IMR-90 (cell line): ENCODE data around the gene RNU6-1. TPM values are rescaled to one million over a fixed set of nuclear protein-coding genes. Genes with fewer than 3 reads are reported as not detected.
A peak's percentile ranks its signal among the peaks of the same experiment; 100 is the strongest.

Experiments
- ATAC-seq: fragments of 200-7000 bp; cut with Tn5 transposase; 2 replicates; pipeline ENCODE4 v1.9.1; 2020; ENCODE audit warnings: low read depth, mild to moderate bottlenecking, moderate library complexity
- BruUV-seq: library from RNA; stranded (reverse); fragments of 400-500 nt; replicated peaks from 2 replicates; lab custom pipeline; 2021; lab: Mats Ljungman, UMichigan
- CTCF ChIA-PET: fragments of 300-600 bp; formaldehyde crosslinking; extraction: SDS; loops from one replicate; lab custom pipeline; 2021; ENCODE audit warnings: antibody characterized with exemption; lab: Yijun Ruan, JAX
- POLR2A ChIA-PET: fragments of 300-600 bp; sonication (Branson Sonifier 250); formaldehyde crosslinking; loops from one replicate; lab custom pipeline; 2022; ENCODE audit warnings: antibody characterized with exemption; ENCODE audit not compliant: unreplicated experiment; lab: Charles Lee
- DNase-seq: peaks from one replicate; pipeline ENCODE4 v3.0.0; 2013
- H2AFZ ChIP-seq: replicated peaks from 2 replicates; pipeline ENCODE3; 2013; ENCODE audit warnings: low read length, mild to moderate bottlenecking; ENCODE audit not compliant: poor library complexity
- H2AK5ac ChIP-seq: 2 replicates; pipeline ENCODE4 v1.6.1; 2013; ENCODE audit warnings: low read depth, low read length, inconsistent platforms
- H2AK9ac ChIP-seq: replicated peaks from 2 replicates; pipeline ENCODE3; 2013; ENCODE audit warnings: mild to moderate bottlenecking, low read depth, low read length, moderate library complexity; ENCODE audit not compliant: poor library complexity
- H2BK120ac ChIP-seq: 2 replicates; pipeline ENCODE4 v1.6.1; 2013; ENCODE audit warnings: low read depth, low read length, inconsistent platforms
- H2BK15ac ChIP-seq: 3 replicates; pipeline ENCODE4 v1.6.1; 2013; ENCODE audit warnings: low read depth, low read length, inconsistent platforms
- H2BK20ac ChIP-seq: 2 replicates; pipeline ENCODE4 v1.6.1; 2013; ENCODE audit warnings: low read depth, mild to moderate bottlenecking, inconsistent platforms, low read length, moderate library complexity
- H2BK5ac ChIP-seq: 2 replicates; pipeline ENCODE4 v1.6.1; 2013; ENCODE audit warnings: mild to moderate bottlenecking, low read depth, low read length, inconsistent platforms; ENCODE audit not compliant: poor library complexity, severe bottlenecking
- H3K14ac ChIP-seq: replicated peaks from 2 replicates; pipeline ENCODE4 v1.6.1; 2013; ENCODE audit warnings: low read depth, low read length, inconsistent platforms
- H3K18ac ChIP-seq: 2 replicates; pipeline ENCODE4 v1.6.1; 2013; ENCODE audit warnings: low read depth, low read length, control low read depth
- H3K23ac ChIP-seq: 2 replicates; pipeline ENCODE4 v1.6.1; 2013; ENCODE audit warnings: low read depth, low read length, inconsistent platforms
- H3K27ac ChIP-seq: 2 replicates; pipeline ENCODE4 v1.5.1; 2013; ENCODE audit warnings: mild to moderate bottlenecking, control low read depth, low read length; ENCODE audit not compliant: insufficient read depth
- H3K27me3 ChIP-seq: 2 replicates; pipeline ENCODE4 v1.6.1; 2013; ENCODE audit warnings: low read length; ENCODE audit not compliant: control insufficient read depth, insufficient read depth
- H3K36me3 ChIP-seq: 2 replicates; pipeline ENCODE4 v1.6.1; 2013; ENCODE audit warnings: low read length, mixed read lengths; ENCODE audit not compliant: control insufficient read depth, insufficient read depth
- H3K4ac ChIP-seq: 2 replicates; pipeline ENCODE4 v1.6.1; 2013; ENCODE audit warnings: low read depth, low read length, inconsistent platforms
- H3K4me1 ChIP-seq: 2 replicates; pipeline ENCODE4 v1.6.1; 2013; ENCODE audit warnings: low read length, mixed read lengths; ENCODE audit not compliant: control insufficient read depth, insufficient read depth
- H3K4me2 ChIP-seq: 2 replicates; pipeline ENCODE4 v1.6.1; 2013; ENCODE audit warnings: low read depth, mild to moderate bottlenecking, control low read depth, low read length, moderate library complexity
- H3K4me3 ChIP-seq: 2 replicates; pipeline ENCODE4 v1.5.1; 2013; ENCODE audit warnings: low read depth, mild to moderate bottlenecking, control low read depth, low read length, moderate library complexity; ENCODE audit not compliant: insufficient read depth
- H3K56ac ChIP-seq: 2 replicates; pipeline ENCODE4 v1.6.1; 2013; ENCODE audit warnings: low read length, inconsistent platforms; ENCODE audit not compliant: insufficient read depth; ENCODE audit errors: extremely low read depth
- H3K79me1 ChIP-seq, 2 experiments: 2 replicates each; pipeline ENCODE4 v1.6.1; 2013; ENCODE audit warnings: low read length in 2 of 2, inconsistent platforms in 1 of 2, low read depth in 1 of 2
- H3K9ac ChIP-seq: 2 replicates; pipeline ENCODE4 v1.6.1; 2013; ENCODE audit warnings: low read depth, low read length, control low read depth
- H3K9me1 ChIP-seq: 2 replicates; pipeline ENCODE4 v1.6.1; 2013; ENCODE audit warnings: low read length, inconsistent platforms; ENCODE audit not compliant: insufficient read depth
- H3K9me3 ChIP-seq: 2 replicates; pipeline ENCODE4 v1.6.1; 2013; ENCODE audit warnings: low read length; ENCODE audit not compliant: control insufficient read depth, insufficient read depth
- H4K20me1 ChIP-seq: 2 replicates; pipeline ENCODE4 v1.6.1; 2013; ENCODE audit warnings: low read length, inconsistent platforms; ENCODE audit not compliant: insufficient read depth
- H4K5ac ChIP-seq: 2 replicates; pipeline ENCODE4 v1.6.1; 2013; ENCODE audit warnings: mild to moderate bottlenecking, low read depth, low read length, control low read depth
- H4K8ac ChIP-seq, 2 experiments: 2 replicates each; pipeline ENCODE4 v1.6.1; 2013; ENCODE audit warnings: low read depth in 2 of 2, low read length in 2 of 2, control low read depth in 1 of 2, inconsistent platforms in 1 of 2
- H4K91ac ChIP-seq: 2 replicates; pipeline ENCODE4 v1.6.1; 2013; ENCODE audit warnings: low read depth, low read length, inconsistent platforms; ENCODE audit not compliant: insufficient read depth
- BHLHE40 ChIP-seq: fragments of 150-350 bp; IDR thresholded peaks from 2 replicates; pipeline ENCODE4 v1.6.1; 2016; ENCODE audit warnings: mild to moderate bottlenecking, low read depth, low read length
- CEBPB ChIP-seq: IDR thresholded peaks from 2 replicates; pipeline ENCODE4 v1.6.1; 2012; ENCODE audit warnings: low read depth, low read length, improper control_type of control experiment
- MXI1 ChIP-seq: IDR thresholded peaks from 2 replicates; pipeline ENCODE4 v1.6.1; 2012; ENCODE audit warnings: low read depth, mild to moderate bottlenecking, low read length, moderate library complexity, borderline replicate concordance
- NFE2L2 ChIP-seq: fragments of 150-350 bp; IDR thresholded peaks from 2 replicates; pipeline ENCODE4 v1.6.1; 2016; ENCODE audit warnings: low read depth, mild to moderate bottlenecking, low read length
- POLR2A ChIP-seq: IDR thresholded peaks from 2 replicates; pipeline ENCODE4 v1.6.1; 2012; ENCODE audit warnings: mild to moderate bottlenecking, low read depth, low read length
- WGBS, 2 experiments: methylation state at CpG; one replicate each; pipeline versions ENCODE4 v1.1.5 to v1.1.7; 2013; ENCODE audit warnings: missing lambda C conversion rate in 2 of 2; ENCODE audit not compliant: insufficient read length in 1 of 2; ENCODE audit errors: extremely low coverage in 2 of 2; 5-methylcytosine and 5-hydroxymethylcytosine counted together
- dilution Hi-C: fragments of 300-500 bp; cut with HindIII; formaldehyde crosslinking; loops from one replicate; pipeline ENCODE4 v1.14.3; 2018; ENCODE audit warnings: low sequenced_read_pairs; ENCODE audit not compliant: unreplicated experiment
- in situ Hi-C: fragments of 300-500 bp; cut with MboI; formaldehyde crosslinking; loops from 3 replicates; pipeline ENCODE4 v1.14.3; 2019; ENCODE audit warnings: low sequenced_read_pairs, inconsistent platforms, mixed read lengths
- intact Hi-C: fragments of 100-400 bp; cut with micrococcal nuclease; formaldehyde crosslinking; loops from 2 replicates; pipeline ENCODE4 v1.10.0; 2022
- polyA plus RNA-seq, 3 experiments: library from polyadenylated mRNA; depleted of rRNA; stranded (reverse); fragments of >200 nt; gene quantifications; 2 replicates each; pipeline ENCODE4 v1.2.3, GENCODE V29; 2012; ENCODE audit warnings: low replicate concordance in 1 of 3
- total RNA-seq: library from RNA; depleted of rRNA; stranded (reverse); fragments of >200 nt; gene quantifications from 2 replicates; pipeline ENCODE4 v1.2.3, GENCODE V29; 2012
- TF ChIP-seq, protein P1 (sequence below): fragments of 150-350 bp; IDR thresholded peaks from 2 replicates; pipeline ENCODE4 v1.6.1; 2017; ENCODE audit warnings: mild to moderate bottlenecking, antibody characterized with exemption, low read length, low read depth

The RNU6-1 gene
- total and polyA plus RNA-seq, 2 of the 4 experiments (the other 2 are of a cell fraction) = not detected

- ChIA-PET CTCF (no interaction called here), POLR2A (no interaction called here)
- DNase-seq = peak; percentile 51
- in situ Hi-C loops = no loop called here
- H3K4me3 ChIP-seq = no peak overlapping the region
- no peak overlapping the region for H3K9ac ChIP-seq
- H2AFZ ChIP-seq = no peak overlapping the region
- H2BK120ac ChIP-seq = no peak overlapping the region
- H3K9me1 ChIP-seq = no peaks in the 10 kb centered on the region; the same call in 1 of the 2 replicates
- H2BK20ac ChIP-seq = no peak overlapping the region
- H3K79me1 ChIP-seq = no peaks in the 10 kb centered on the region; a peak in 1 of 4 replicates
- H2BK5ac ChIP-seq = no peak overlapping the region
- no peak overlapping the region for H4K8ac ChIP-seq
- no peak overlapping the region for H4K91ac ChIP-seq
- no TSS peak for BruUV-seq
- no peak overlapping the region for H3K14ac ChIP-seq
- H3K56ac ChIP-seq = no peak overlapping the region
- ATAC-seq = peak; percentile 89
- no peaks in the 10 kb centered on the region for H3K36me3 ChIP-seq
- intact Hi-C loops = no loop called here
- H4K20me1 ChIP-seq = peaks cover 28% of the 10 kb centered on the region
- no peak overlapping the region for H3K4ac ChIP-seq
- H3K27me3 ChIP-seq = peaks cover 83% of the 10 kb centered on the region
- no peak overlapping the region for H2AK9ac ChIP-seq
- H3K23ac ChIP-seq = no peak overlapping the region; the same call in 1 of the 2 replicates
- peaks cover 16% of the 10 kb centered on the region; the same call in 1 of the 2 replicates for H3K9me3 ChIP-seq
- H3K18ac ChIP-seq = no peak overlapping the region
- TF ChIP-seq NFE2L2 = no peak
- peak; percentile 75 for TF ChIP-seq MXI1
- TF ChIP-seq CEBPB = no peak
- TF ChIP-seq, protein P1, sequence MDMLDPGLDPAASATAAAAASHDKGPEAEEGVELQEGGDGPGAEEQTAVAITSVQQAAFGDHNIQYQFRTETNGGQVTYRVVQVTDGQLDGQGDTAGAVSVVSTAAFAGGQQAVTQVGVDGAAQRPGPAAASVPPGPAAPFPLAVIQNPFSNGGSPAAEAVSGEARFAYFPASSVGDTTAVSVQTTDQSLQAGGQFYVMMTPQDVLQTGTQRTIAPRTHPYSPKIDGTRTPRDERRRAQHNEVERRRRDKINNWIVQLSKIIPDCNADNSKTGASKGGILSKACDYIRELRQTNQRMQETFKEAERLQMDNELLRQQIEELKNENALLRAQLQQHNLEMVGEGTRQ = no peak
- no peak for TF ChIP-seq BHLHE40
- TF ChIP-seq POLR2A = no peak
- H3K27ac ChIP-seq = no peak overlapping the region
- dilution Hi-C loops = no loop called here
- 0% methylated on average over 8 of the region's 39 CpGs; no CpG with 5 or more reads in 1 of the 2 experiments for WGBS, 2 experiments
- no peak overlapping the region for H2AK5ac ChIP-seq
- no peak overlapping the region for H4K5ac ChIP-seq
- H2BK15ac ChIP-seq = no peak overlapping the region
- no peak overlapping the region for H3K4me2 ChIP-seq
- H3K4me1 ChIP-seq = peaks cover 3% of the 10 kb centered on the region; the same call in 1 of the 2 replicates
Measured at GRCh38 chr15:67820992-67821783, 18.7 kb downstream of the RNU6-1 start.
